GM19397 (cell line): ENCODE measurements around the gene AFG3L2.
"Not testable (repeated sequence)": the region's sequence is repeated elsewhere in the genome, so short reads cannot be mapped to it uniquely, and the experiment has no call there.

ENCODE experiments used
- ATAC-seq: cut with Tn5 transposase; IDR thresholded peaks from one replicate; pipeline ENCODE4 v1.9.1; 2021; ENCODE audit warnings: mild to moderate bottlenecking, moderate library complexity; ENCODE audit not compliant: unreplicated experiment

Gene AFG3L2

DNA sequence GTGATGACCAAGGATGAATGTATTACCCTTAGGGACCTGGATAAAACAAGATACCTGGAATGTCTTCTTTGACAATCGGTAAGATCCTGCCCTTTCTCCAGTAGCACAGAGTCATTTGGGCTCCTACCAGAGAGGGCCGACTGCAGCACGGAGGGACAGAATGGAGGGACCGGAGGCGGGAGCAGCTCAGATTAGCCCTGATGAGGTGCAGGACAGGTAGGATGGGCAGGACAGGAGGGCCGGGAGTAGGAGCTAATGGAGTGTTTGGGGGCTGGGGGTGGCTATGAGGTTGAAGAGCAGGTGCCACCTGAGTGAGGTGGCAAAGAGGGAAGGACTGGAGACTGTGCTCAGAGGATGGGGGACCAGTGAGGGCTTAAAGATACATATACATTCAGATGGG lies 20.8 kb upstream of the AFG3L2 start:
- ATAC-seq: no peak

DNA sequence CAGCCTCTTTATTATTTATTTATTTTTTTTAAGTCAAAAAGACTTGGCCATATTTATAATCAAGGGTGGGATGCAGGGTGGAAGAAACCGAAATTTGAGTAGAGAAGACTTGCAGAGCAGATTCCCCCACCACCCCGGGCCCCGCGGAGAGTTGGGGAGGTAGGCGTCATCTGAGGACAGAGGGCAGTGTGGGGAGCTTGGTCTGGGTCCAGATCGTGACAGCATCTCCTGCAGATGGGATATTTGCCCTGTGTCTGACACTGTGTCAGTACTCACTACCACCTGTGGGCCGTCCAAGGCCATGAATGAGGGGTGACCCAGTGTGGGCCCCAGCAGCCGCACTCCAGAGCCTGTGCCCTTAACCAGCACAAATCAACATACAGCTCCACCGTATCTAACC lies 20.2 kb upstream of the AFG3L2 start:
- no peak for ATAC-seq

DNA sequence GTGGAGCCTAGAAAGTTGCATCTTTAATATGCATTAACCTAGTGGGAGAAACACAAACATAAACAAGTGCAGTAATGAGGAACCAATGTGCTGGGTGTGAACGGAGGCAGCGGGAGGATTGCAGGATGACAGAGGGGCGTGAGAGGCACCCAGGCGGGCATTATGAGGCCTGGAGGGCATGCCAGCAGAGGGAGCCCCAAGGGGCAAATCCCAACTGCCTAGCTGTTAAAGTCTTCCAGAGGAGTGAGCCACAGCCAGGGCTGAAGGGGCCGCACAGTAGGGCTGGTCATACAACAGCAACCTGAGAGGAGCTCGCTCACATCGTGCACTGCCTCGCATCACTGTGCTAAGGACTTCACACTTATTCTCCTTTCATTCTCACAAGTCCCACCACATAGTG lies 17.4 kb upstream of the AFG3L2 start:
- ATAC-seq: no peak

DNA sequence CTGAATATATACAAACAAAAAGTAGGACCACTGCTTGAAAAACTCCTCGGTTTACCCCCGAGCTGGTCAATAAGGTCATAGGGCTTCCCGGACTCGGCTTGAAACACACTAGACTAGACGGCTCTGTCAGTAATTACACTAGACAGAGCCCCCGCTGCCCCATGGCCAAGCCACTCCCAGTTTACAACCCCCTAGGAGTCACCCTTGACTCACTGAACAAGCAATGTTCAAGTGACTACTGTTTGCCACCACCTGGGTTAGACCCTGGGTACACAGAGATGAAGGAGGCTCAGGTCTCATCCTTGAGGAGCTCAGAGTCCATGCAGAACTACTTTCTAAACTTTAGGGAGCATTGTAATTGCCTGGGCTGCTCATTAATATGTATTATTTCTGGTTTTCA lies 17.0 kb upstream of the AFG3L2 start:
- no peak for ATAC-seq

DNA sequence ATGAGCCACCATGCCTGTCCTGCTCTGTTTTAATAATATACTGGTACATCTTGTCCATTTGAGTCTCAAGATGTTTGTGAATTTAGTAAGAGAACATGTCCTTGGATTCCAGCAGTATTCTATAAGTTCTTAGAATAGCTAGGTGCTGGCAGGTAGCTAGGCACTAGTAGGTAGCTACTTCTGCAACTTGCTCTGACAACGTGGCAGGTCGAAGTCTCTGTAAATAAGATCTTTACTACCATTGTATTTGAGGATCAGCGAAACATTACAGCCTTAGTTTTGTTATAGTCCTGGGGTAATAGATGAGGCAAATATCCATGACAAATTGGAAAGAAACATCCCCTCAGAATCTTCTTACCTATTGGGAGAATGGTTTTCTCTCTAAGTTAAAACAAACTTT lies 16.5 kb upstream of the AFG3L2 start:
- no peak for ATAC-seq

DNA sequence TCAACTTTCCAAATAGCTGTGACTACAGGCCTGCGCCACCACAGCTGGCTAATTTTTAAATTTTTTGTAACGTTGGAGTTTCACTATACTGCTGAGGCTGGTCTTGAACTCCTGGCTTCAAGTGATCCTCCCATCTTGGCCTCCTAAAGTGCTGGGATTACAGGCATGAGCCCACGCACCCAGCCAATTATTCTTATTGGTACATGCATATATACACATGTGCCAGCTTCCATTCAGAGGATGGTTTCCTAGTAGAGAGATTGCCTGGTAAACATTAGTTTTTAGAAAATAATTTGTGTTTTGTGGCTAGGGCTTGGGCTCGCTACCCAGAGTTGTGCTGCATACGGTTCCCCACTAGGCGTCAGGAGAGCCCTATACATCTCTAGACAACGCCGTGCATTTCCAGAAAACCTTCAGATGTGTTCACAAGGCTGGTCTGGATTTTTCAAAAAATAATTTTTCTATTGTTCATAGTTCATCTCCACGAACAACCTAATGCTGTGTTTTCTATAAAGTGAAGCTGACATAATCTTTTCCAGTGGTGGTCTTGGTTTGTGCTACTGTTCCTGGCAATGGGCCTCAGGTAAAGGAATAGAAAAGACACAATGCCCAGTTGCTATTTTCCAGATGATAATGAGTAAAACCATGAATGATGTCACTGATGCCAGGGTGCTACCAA lies 14.6 kb upstream of the AFG3L2 start:
- no peak for ATAC-seq

DNA sequence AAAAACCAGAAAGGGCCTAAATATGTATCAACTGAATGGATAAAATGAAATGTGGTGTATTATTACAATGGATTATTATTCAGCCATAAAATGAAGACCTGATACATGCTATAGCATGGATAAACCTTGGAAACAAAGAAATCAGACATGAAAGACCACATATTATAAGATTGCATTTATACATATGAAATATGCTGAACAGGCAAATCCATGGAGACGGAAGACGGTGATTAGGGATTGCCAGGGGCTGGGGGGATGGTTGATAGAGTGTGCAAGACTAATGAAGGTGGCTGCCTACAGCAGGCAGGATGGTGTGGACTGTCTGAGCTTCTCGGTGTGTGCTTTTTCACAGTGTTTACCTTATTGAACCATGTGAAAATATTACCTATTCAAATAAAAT lies 11.4 kb upstream of the AFG3L2 start:
- ATAC-seq: no peak

DNA sequence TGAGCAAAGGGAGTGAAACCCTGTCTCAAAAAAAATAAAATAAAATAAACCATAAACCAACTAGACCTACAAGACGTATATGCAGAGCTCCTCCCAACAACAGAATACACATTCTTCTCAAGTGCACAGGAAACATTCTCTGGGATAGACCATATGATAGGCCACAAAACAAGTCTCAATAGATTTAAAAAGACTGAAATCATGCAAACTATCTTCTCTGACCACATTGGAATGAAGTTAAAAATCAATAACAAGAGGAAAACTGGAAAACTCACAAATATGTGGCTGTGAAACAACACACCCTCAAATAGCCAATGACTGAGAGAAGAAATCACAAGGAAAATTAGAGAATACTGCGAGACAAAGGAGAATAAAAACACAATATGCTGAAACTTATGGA lies 7.2 kb upstream of the AFG3L2 start:
- no peak for ATAC-seq

DNA sequence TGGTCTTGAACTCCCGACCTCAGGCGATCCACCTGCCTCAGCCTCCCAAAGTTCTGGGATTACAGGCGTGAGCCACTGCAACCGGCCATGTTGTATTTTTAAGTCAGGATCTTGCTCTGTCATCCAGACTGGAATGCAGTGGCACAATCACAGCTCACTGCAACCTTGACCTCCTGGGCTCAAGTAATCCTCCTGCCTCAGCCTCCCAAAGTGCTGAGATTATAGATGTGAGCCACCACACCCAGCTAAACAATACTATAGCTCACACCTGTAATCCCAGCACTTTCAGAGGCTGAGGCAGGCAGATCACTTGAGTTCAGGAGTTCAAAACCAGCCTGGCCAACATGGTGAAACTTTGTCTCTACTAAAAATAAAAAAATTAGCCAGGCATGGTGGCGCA lies 6.7 kb upstream of the AFG3L2 start:
- ATAC-seq: not testable (repeated sequence)

DNA sequence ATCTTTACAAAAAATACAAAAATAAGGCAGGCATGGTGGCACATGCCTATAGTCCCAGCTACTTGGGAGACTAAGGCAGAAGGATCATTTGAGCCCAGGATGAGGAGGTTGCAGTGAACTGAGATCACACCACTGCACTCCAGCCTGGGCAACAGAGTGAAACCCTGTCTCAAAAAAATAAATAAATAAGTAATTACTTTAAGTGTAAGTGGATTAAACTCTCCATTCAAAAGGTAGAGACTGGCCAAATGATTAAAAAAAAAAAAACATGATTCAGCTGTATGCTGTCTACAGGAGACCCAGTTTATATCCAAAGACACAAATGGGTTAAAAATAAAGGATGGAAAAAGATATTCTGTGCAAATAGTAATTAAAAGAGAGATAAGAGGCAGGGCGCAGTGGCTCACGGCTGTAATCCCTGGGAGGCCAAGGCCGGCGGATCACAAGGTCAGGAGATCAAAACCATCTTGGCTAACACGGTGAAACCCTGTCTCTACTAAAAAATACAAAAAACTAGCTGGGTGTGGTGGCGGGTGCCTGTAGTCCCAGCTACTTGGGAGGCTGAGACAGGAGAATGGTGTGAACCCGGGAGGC lies 5.3 kb upstream of the AFG3L2 start:
- ATAC-seq: not testable (repeated sequence)

DNA sequence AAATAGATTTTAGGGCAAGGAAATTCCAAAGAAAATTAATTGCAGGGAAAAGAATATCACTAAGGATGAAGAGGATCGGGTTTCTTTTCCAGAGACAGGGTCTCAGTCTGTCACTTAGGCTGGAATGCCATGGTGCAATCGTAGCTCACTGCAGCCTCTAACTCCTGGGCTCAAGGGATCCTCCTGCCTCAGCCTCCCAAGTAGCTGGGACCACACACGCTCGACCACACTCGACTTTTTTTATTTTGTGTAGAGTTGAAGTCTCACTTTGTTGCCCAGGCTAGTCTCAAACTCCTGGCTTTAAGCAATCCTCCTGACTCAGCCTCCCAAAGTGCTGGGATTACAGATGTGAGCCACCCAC lies 1.2 kb upstream of the AFG3L2 start:
- not testable (repeated sequence) for ATAC-seq

DNA sequence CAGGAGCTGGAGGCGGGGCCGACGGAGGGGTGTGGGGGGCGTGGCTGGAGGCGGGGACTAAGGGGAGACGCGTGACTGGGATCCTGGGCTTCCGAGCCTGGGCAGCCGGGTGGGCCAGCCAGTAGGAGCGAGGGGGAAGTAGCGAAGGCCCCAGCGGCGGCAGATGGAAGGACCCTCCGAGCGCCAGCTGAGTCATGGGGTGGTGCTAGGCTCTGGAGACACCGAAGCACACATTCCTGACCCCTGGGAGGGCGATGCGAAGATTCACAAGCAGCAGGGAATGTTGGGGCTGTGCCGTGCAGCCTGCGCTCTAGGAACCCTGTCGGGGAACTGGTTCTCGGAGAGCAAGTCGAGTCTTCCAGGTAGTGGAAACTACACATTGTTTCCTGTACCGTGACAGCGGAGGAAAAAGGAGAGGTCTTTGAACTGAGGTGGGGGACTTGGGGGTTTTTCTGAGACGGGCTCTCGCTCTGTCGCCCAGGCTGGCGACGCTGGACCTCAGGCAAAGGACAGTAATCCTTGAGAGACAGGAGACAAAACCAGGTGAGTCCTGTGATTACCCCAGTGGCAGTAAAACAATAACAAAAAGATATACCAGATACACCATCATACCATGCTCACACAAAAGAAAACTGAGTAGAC lies 650 bp upstream of the AFG3L2 start:
- peak; percentile 55 for ATAC-seq

DNA sequence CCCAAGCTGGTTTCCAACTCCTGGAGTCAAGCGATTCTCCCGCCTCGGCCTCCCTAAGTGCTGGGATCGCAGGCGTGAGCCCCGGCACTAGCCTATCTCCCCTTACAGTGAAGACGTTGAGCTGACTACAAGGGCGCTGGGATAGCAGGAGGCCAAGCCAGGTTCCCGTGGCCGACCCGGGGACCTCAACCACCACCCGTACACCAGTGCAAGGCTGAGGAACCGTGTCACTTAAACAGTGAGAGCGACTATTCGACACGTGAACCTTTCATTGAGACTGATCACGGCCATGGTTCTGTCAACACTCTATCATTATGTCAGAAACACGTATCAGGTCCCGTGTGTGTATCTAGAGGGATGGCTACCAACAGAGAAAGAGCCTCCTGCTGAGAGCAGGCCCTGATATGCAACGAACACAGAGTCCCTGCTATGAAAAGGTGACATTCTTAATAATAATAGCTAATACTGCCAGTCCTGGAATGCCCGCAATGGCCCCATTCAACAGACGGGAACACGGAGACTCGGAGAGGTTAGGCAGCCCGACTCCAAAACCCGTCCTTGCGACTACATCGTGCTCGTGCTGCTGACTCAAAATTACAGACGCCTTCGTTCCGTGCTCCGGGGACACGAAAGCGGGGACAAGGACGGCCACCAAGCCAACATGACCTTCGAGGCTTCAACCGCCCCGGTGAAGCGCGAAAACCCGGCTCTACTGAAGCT lies 833 bp downstream of the AFG3L2 start:
- no peak for ATAC-seq

DNA sequence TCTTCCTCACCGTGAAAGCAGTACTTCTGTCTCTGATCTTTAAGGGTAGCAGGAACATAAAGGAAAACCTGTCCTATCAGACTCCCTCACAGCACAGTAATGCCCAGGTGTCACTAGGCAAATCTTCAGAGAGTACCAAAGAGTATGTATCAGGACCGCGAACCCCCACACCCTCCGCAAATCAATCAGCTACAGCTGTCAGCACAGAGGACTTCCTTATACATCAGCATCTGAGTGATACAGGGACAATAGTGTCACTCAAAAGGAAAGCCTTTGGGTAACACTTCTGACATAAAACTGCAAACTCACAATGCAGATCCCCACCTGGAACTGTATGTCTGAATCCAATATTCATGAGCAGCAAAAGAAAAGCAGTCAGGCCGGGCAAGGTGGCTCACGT lies 2.6 kb downstream of the AFG3L2 start:
- no peak for ATAC-seq

DNA sequence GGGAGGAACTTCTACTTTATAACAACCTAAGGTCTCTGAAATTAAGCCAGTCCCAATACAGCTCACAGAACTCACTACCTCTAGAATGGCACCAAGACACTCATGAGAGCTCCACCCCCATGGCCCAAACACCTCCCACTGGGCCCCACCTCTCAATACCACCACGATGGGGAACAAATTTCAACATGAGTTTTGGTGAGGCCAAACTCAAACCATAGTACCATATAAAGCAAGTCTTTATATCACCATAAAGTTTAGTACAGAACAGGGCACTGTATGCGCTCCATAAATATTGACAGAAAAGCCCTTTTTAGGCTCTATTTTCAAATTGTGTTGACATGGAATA lies 3.3 kb downstream of the AFG3L2 start:
- no peak for ATAC-seq

DNA sequence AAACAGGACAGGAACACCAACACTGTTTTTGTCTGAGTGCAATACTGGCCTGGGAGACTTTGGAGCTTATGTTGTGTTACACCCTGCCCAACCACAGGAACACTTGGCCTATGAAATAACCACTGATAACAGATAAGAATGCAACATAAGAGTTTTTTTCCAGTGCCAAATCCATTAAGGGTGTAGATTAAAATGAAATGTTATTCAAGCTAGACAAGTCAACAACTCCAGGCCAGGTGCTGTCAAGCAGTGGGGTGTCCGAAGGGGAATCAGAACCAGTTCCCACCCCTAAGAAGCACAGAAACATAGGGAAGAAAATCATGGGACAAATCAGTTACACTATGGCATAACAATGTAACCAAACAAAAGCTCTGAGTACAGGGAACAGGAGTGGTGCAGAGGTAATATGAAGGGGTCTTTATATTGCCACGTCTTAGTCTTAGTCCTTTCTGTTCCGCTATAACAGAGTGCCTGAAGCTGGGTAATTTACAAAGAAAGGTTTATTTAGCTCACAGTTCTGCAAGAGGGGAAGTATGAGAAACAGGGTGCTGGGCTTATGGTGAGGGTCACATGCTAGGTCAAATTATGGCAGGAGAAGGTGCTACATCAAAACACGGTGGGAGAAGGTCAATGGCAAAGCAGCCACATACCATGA lies 3.8 kb downstream of the AFG3L2 start:
- ATAC-seq: no peak

DNA sequence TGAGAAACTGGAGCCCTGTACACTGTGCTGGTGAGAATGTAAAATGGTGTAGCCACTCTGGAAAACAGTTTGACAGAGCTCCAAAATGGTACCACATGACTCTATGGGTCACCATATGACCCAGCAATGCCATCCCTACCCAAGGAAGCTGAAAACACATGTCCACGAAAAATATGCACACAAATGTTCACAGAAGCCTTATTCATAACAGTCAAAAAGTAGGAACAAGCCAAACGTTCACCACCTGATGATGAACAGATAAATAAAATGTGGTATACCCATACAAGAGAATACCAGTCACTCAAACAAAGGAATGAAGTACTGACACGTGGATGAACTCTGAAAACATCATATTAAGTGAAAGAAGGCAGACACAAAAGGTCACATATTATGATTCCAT lies 4.6 kb downstream of the AFG3L2 start:
- no peak for ATAC-seq

DNA sequence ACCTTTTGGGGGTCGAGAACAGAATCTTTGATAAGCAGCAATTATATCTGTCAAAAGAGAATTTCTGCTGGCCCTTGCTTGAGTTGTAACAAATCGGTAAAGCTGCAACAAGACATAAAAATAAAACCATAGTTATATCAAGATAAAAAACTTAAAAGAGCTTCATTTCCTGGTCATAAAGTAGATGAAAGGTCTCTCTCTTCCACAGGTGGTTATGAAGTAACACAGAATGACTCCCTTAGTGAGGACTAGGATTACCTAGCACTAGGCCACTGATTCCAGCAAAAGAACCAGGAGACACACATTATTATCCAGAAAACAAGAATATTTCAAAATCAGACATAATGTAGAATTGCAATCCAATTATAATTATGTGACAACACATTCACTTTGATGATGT lies 5.4 kb downstream of the AFG3L2 start:
- no peak for ATAC-seq

DNA sequence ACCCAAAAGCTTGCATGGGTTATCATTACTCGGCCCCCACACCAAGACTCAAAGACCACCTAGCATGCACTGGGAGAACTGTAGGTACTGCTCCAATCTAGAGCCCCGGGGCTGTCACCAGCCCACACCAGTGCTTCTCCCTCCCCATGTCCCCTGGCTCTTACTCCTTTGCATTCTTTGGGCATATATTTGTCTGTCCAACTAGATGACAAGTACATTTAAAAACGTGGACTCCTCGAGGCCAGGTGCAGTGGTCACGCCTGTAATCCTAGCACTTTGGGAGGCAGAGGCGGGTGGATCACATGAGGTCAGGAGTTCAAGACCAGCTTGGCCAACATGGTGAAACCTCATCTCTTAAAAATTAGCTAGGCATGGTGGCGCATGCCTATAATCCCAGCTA lies 7.8 kb downstream of the AFG3L2 start:
- ATAC-seq: no peak

DNA sequence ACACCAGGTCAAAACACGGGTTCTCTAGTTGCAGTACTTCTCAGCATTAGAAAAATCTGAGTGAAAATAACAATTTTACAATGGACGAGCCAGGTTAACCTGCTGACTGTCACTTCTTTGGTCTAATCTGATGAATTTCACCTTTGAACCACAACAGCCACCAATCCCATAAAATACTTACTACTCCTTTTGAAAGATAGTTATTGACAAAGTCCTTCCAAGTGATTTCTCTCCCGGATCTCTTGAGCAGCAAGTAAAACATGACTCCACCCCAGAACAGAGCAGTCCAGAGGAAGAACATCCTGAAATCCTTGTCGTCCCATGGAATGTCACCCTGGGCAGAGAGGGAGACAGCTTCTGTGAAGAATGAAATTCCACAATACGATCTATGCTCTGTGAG lies 10.2 kb downstream of the AFG3L2 start:
- no peak for ATAC-seq

DNA sequence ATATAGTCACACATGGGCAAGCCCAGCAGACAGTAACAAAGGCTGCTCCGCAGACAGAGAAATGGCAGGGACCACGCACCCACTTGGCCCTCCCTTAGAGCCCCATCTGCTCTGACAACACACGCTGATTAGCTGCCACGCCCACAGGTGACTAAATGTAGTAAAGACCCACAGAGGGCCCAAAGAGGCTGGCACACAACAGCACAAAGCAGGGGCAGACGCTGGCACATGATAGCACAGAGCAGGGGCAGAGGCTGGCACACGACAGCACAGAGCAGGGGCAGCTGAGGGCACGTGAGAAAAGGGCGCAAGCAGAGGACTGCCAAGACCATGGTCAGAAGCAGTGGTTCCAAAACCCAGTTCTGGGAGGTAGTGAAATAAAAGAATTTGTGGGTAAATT lies 10.6 kb downstream of the AFG3L2 start:
- no peak for ATAC-seq
